D341Med (cell line): ENCODE results near the gene AKTIP.
"Not testable (repeated sequence)": the region's sequence is repeated elsewhere in the genome, so short reads cannot be mapped to it uniquely, and the experiment has no call there.

Experiments
- DNase-seq: peaks from one replicate; pipeline ENCODE4 v3.0.0; 2012; ENCODE audit warnings: low spot score

AKTIP gene

DNA sequence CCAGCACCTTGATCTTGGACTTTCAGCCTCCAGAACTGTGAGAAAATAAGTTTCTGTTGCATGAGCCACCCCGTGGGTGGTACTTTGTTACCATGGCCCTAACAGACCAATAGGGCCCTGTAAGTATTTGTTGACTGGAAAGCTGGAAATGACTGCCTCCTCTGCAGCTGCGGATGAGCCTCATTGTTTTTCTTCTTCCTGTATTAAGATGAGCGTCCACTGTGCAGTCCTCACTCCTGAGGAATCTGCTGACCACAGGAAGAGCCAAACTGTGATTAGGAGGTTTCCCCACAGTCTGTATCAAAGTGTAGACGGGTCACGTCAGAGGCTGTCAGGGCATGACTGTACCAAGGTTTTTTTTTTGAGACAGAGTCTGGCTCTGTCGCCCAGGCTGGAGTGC lies 12.2 kb upstream of the AKTIP start:
- no peak for DNase-seq

DNA sequence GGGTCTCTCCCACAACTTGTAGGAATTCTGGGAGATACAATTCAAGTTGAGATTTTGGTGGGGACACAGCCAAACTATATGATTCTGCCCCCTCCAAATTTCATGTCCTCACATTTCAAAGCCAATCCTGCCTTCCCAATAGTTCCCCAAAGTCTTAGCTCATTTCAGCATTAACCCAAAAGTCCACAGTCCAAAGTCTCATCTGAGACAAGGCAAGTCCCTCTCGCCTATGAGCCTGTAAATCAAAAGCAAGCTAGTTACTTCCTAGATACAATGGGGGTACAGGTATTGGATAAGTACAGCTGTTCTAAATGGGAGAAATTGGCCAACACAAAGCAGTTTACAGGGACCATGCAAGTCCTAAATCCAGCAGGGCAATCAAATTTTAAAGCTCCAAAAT lies 9.8 kb upstream of the AKTIP start:
- DNase-seq = not testable (repeated sequence)

DNA sequence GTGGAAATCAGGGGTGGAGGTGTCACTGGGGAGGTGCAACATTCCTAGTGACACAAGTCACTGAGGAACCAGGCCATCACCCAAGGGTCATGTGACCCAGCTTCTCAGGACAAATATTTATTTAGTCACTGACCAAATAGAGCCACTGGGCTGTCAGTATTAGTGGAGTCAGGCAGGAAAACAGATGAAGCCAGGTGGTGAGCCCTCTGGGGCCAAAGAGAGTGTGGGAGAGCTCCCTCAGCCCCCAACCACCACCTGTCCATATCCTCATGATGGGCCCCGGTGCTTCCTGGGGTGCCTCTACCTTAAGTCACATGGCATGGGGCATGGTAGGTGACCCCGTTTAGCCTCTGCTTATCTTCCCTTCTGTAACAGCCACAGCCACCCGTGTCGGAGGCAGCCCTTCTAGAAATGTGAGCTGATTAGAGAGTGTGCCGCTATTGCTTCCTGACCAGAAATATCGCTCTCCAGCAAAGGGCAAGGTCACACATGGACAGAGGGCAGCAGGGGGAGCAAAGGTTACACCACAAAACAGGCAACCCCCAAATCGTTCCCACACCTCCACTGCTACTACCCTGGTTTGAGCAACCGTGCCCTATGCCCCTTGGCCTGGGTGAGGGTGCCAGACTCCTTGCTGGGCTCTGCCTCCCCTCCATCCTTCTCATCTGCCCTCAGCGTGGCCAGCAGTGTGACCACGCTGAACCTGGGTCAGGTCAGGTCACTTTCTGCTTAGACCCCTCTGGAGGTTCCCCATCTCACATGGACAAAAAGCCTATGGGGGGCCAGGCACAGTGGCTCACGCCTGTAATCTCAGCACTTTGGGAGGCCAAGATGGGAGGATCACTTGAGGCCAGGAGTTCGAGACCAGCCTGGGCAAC lies 8.6 kb upstream of the AKTIP start:
- no peak for DNase-seq

DNA sequence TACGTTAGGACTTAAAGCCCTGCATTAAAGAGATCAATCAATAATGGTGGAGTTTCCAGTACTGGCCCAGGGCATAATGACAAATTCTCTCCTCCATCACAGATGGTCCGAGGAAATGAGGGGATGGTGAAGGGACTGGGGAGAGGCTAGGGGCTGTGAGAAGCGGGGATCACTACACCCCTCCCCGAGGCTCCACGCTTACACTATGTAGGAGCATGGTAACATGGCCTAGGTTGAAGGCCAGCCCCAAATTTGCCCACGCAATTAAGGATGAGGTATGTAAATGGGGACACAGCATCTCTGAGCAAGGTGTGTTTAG lies 8.0 kb upstream of the AKTIP start:
- DNase-seq = no peak

DNA sequence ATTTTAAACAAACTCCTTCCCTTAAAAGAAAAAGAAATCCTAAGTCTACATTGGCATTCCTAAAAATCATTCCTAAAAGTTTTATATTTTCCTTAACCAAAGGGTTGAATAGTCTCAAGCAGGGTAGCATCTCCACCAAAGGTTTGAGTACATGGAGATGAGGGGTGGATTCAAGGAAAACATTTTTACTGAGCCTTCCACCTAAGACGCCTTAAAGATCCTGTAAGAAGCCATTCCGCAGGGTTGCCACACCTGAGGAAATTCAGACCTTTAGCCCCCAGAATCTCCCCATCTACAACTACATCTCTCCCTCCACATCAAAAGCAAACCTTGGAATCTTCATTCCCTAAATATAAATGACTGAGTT lies 7.7 kb upstream of the AKTIP start:
- no peak for DNase-seq

DNA sequence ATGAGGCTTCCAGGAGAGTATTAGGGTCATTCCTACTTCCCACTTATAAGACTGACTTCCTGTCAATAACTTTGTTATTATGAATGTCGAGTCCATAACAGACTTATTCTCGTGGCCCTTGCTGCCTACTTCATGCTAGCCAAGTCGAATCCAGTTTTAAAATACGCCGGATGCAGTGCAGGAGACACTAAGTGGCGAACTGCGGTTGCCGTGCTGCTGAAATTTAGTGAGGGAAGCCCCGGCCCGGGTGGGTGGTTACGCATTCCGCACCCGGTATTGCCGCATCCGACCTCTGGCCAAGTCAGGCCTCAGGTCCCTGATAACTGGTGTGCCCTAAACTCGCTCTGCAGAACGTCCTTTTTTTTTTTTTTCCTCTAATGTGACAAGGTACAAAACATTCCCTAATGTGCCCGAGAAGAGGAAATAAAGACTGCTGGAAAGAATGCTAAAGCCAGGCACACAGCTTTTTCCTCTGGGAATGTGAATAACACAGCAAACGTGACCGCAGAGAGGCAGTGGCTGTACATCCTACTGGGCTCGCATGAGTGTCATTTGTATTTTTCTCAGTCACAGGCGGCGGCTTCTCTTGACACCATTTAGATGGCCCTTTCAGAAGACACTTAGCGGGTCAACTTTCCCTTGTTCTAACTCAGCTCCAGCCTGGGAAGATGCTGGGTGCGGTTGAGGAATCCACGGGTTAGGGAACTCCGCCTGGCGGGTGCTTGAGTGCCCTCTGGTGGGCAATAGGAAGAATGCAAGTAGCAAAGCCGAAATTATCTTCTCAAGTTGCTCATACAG lies 7.1 kb upstream of the AKTIP start:
- peak; percentile 80 for DNase-seq

DNA sequence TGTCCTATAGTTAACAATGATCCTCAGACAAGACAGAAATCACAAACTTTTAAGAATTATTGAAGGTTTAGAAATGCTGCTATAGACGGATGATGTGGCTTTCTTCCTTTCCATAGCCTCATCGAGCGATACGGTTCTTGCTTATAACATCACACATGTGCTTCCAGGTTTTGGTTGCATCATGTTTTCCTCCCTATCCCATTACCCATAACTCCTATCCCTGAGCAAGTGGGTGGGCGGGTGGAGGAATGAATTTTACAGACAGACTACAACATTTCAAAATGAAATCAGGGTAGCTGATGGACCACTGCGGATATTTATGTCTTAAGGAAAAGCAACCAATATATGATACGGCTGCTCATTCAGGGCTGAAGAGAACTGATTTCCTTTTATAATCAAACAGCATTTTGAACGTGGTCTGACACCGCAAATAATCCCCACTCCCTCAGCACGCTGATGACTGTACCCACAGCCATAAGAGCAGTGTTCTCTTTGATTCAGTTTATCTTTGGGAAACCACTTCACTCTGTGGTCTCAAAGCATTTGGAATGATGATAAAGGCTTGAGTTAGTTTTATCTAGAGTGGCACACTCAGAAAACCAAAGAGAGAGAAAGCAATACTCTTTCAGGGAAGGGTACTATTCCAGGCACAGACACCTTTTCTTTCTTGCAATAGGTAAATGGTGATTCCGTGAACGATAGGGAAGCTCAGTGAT lies 4.6 kb upstream of the AKTIP start:
- DNase-seq = no peak

DNA sequence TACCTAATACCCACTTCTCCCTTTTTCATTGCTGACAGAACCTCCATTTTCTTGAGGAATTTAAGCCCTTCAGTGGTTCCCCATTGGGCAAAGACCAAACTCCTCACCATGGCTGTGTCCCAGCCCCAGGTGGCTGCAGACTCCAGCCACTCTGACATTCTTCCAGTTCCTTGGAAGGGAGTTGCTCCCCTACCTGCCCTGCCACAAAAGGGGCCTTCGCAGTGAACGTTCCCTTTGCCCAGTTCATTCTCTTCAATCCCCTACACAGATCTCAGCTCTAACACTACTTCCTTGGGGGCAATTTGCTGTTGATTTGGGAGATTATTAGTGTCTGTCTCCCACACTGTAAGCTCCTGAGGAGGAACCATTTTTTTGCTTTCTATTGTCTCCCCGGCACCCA lies 3.2 kb upstream of the AKTIP start:
- no peak for DNase-seq

DNA sequence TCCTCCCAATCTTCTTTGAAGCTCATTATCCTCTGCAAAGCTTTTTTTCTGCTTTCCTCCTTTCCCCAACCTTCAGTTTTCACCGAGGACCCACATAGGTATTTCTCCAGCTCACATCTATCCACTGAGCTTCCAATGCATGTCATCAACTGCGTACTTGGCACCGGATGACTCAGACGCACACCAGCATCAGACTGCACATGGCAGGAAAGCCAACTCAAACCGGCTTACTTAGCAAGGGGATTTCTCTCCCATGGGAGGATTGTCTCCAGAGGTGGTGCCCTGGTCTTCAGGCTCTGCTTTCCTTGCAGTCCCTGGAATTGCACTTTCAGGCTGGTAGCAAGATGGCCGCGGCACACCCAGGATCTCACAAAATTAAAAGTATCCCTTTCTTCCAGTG lies 1.7 kb upstream of the AKTIP start:
- DNase-seq = no peak

DNA sequence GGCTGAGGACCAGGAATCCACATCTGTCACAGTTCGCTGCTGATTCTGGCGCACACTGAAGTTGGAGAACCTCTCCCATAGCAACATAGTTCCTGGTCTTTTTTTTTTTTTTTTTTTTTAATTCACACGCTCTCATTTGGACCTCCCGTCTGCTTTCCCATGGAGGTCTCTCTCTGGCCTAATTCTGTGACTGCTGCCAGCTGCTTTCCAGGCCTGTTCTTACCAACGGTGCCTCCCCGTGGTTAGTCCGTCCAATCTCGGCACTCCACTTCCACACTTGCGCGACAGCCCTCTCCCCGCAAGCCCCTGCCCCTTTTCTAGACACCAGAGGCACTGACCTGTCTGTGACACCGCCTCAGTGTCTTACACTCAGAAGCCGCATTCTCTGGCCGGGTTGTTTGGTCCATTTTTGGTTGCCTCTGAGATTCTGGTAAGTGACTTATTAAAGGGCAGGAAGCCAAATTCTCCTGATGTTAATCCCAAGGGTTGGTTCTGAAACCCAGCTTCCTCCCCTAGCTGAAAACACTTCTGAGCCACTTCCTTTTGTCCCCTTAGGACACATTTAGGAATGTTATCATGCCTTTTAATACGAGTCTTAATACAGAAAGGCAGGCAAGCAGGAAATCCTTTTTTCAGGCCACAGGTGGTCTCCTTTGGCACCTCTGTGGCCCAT lies 1.1 kb upstream of the AKTIP start:
- peak; percentile 42 for DNase-seq

DNA sequence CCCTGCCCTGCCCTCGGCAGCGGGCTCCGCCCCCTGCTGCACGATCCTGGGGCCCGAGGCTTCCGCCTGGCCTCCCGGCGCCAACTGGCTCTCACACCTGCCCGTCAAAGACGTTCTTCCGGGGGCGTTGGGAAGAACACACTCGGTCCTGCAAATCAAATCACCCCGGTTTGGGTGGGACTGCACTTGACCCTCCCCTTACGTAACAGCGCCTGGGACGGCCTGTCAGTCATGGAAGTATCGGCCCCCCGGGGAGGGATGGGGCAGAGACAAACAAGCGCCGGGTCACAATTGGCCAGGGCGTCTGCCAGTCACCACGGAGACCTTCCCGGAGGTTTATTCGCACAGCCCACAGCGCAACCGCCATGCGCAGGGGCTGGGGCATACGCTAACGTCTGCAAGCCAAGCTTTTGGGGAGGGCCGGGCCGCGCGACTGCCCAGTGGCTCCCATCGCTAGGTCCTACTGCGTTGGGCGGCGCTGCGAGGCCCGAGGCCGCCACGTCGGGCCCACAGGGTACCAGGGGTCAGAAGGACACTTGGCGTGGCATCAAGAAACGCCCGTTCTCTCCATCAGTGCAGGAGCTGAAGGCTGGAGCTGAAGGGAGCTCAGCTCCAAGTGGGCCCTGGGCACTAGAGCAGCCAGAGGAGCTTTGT lies 388 bp upstream of the AKTIP start:
- DNase-seq = peak; percentile 97

DNA sequence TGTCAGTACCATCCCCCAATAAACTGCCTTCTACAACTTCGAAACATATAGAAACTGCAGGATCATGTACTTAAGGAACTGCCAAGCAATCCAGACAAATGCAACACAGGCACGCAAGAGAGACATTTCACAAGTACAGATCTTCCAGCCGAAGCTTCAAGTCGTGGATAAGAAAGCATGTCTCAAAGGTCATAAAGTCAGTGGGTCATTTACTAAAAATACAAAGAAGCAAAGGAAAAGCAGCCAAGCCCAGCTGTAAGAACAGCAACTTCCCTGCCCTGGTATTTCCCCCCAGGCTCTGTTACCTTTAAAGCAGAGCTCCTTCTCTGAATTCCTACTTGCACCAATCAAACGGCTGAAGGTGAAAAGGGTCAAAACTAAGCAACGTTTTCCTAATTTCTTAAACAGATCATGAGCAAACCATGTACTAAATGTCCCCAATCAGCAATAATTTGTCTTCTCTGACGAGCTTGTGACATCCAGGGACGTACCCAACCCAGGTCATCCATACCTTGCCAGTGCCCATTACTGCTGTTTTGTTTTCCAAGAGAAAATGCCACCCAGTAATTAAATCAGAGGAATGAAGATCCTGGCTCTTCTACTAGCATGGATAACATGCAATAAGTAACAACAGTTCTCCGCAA lies 1.7 kb downstream of the AKTIP start:
- no peak for DNase-seq

DNA sequence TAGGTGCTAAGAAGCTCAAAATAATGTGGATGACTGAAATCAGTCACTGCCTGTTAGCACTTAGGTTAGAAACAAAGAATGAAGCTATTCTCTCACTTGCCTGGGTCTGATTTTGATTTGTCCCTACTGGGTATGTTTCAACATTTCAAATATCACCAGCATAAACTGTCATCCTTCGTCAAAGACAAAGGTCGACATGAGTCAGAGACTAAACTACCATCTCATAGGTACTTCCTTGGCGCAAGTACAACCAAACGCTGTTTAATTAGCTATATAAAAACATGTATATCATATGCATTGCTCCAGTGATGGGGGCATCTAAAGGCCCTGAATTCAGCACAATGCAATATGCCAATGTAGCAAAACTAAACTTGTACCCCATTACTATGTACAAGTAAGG lies 4.0 kb downstream of the AKTIP start:
- DNase-seq = no peak

DNA sequence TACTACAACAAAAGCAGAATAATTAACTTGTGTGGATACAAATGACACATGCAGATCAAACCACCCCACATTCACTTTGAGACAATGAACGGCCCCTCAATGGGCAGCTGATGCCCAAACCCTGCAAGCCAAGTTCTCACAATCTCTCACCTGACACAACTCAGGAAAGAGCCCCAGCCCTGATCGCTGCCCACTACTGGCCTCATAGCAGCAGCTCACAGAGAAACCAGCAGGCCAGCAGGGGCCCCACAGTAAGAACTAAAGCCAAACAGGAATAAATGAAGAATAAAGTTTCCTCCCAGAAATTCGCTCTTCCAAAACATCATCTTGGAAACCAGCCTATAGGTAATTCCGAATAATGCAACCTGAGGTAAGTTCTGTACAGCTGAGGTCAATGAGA lies 7.7 kb downstream of the AKTIP start:
- no peak for DNase-seq

DNA sequence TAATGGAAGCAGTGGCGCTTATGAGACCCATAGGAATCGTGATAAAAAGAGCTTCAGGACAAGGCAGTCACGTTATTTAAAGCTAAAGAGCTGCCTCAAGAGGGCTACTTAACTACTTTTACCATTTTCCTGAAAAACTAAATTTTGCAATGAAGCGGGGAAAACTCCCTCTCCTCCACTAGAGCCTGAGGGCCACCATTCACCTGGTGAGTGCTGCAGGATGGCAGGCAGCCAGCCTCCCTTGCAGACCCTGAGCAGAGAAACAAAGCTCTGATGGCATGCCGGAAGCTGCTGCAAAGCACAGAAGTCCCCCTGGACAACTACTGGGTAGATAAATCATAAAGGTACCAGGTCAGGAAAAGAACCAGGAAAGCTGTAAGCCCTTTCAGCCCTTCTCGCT lies 8.4 kb downstream of the AKTIP start:
- DNase-seq = no peak

DNA sequence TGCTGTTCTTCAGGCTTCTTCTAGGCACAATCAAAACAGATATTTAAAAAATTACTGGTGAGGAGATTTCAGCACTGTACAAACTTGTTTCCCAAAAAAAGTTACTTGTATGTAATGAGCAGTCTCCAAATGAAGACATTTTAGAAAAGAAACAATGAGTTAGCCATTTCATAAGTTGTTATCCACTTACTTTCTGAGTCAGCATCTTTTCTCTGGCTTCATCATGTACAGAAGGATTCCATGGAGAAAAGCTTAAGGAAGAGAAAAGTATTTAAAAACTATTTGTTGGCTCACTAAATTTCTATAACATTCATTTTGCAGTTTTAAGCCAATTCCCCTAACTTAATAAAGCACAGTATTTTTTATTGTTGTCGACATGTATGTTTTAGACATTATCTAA lies 10.5 kb downstream of the AKTIP start:
- DNase-seq = no peak

DNA sequence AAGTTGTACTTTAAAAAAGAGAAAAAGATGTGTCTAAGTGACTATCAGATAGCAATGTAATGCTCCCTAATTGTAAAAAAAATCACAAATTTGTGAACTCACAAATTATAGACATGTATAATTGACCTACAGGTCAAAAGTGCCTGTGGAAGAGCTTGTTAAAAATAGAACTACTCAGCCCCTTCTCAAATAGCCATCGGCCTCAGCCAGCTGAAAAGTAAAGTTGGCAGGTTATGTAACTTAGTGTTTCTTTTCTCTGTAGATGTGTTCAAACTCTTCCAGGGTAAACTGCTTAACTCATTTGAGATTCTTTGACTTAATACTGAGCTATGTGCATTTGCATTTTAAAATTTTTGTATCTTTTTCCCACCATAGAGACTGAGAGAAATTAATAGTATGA lies 13.3 kb downstream of the AKTIP start:
- DNase-seq = no peak

DNA sequence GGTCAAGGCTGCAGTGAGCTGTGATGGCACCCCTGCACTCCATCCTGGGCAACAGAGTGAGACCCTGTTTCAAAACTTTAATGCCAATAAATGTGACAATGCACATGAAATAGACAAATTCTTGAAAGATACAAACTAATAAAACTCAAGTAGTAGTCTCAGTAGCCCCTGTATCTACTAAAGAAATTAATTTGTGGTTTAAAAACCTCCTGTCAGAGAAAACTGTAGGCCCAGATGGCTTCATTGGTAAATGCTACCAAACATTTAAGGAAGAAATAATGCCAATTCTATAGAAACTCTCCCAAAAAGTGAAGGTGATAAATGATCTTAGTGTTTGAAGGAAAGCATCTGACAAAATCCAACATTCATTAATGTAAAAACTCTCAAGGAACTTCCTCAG lies 16.8 kb downstream of the AKTIP start:
- no peak for DNase-seq

DNA sequence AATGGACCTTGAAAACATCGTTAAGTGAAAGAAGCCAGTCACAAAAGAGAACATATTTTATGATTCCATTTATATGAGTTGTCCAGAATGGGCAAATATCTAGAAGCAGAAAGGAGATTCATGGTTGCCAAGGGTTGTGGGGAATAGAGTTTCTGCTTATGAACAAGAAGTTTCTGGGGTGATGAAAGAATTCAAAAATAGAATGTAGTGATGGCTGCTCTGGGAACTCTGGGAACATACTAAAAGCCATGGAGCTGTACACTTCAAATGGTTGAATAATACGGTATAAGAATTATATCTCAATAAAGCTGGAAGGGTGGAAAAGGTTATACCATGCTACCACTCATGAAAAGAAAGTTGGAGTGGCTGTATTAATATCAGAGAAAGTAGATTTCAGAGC lies 18.5 kb downstream of the AKTIP start:
- DNase-seq = no peak

DNA sequence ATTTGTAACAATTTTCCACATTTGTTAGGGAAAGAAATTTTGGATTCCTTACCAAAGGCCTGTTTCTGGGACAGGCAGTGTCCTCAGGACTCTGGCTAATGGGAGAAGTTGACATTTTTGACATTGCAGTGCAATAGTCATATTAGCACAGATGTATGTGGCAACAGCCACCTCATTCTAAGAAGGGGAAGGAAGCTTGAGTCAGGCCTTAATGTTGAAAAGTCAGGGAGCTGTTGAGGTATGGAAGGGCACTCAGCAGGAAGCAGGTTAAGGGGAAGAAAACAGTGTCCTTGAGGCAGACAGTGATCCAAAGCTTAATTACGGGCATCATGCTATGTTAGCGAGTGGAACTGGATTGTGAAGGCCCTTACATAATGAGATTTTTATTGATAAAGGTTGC lies 20.9 kb downstream of the AKTIP start:
- DNase-seq = no peak

DNA sequence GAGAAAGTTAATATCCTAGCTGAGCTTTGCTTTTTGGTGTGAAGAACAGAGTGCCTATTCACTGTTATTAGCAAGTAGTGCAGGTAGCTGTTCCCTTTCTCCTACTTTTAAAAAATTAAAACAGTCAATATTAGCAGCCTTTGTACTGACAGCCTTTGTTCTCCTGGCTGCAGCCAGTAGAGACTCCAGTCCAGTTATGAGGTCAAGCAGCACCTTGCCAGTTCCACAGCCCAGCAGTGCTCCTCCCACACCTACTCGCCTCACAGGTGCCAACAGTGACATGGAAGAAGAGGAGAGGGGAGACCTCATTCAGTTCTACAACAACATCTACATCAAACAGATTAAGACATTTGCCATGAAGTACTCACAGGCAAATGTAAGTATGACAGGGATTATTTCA lies 22.6 kb downstream of the AKTIP start:
- DNase-seq = no peak

DNA sequence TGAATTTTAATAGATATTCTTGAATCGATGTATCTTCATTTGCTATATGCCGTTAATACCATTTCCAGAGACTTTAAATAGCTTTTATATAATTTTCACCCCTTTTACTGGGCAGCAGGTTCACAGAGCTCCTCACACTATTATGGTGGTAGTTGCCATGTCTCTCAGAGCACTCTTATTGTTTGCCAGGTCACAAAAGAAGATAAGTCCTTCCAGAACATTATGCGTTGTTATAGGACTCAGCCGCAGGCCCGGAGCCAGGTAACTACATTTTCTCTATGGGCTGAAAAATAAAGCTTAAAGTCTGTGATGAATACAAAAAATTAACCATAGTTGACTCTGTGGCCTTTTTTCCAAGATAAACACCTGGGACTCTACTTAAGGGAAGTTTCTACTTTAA lies 24.0 kb downstream of the AKTIP start:
- no peak for DNase-seq
